NCI-H146 (cell line): ENCODE data around the gene ASB4.
"Not testable (repeated sequence)": the region's sequence is repeated elsewhere in the genome, so short reads cannot be mapped to it uniquely, and the experiment has no call there.

ENCODE experiments used
- DNase-seq: peaks from one replicate; lab custom pipeline; 2025; lab: John Stamatoyannopoulos, UW

ASB4 gene

DNA sequence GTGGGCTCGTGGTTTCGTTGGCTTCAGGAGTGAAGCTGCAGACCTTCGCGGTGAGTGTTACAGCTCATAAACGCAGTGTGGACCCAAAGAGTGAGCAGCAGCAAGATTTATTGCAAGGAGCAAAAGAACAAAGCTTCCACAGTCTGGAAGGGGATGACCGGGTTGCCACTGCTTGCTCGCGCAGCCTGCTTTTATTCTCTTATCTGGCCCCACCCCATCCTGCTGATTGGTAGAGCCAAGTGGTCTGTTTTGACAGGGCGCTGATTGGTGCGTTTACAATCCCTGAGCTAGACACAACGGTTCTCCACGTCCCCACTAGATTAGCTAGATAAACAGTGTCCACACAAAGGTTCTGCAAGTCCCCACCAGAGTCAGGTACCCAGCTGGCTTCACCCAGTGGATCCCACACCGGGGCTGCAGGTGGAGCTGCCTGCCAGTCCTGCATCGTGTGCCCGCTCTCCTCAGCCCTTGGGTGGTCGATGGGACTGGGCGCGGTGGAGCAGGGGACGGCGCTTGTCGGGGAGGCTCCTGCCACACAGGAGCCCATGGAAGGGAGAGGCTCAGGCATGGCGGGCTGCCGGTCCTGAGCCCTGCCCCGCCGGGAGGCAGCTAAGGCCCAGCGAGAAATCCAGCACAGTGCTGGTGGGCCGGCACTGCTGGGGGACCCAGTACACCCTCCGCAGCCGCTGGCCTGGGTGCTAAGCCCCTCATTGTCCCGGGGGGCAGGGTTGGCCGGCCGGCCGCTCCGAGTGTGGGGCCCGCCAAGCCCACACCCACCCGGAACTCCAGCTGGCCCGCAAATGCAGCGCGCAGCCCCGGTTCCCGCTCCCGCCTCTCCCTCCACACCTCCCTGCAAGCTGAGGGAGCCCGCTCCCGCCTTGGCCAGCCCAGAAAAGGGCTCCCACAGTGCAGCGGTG lies 66.5 kb downstream of the ASB4 start:
- DNase-seq = not testable (repeated sequence)

- no peak for DNase-seq
Observed at GRCh38 chr7:95553939-95554338, 68.2 kb downstream of the ASB4 start.

- no peak for DNase-seq
Observed at GRCh38 chr7:95556777-95557176, 71.0 kb downstream of the ASB4 start.

DNA sequence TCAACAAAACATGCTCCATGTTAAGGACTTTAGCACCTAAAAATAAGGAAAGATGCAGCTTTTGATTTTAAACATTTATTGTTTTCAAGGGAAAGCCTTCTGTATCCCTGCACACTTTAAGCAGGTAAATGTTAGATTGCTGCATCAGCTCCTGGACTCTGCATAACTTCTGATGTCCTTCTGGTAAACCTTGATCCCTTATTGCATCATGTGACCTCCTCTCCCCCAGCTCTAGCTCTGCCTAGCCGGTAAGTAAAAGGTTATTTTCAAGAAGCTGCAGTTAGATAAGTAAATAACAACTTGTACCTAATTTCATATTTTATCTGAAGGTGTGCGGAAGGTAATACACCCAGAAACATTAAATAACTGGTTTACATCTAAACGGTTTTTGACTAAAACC lies 73.1 kb downstream of the ASB4 start:
- no peak for DNase-seq

DNA sequence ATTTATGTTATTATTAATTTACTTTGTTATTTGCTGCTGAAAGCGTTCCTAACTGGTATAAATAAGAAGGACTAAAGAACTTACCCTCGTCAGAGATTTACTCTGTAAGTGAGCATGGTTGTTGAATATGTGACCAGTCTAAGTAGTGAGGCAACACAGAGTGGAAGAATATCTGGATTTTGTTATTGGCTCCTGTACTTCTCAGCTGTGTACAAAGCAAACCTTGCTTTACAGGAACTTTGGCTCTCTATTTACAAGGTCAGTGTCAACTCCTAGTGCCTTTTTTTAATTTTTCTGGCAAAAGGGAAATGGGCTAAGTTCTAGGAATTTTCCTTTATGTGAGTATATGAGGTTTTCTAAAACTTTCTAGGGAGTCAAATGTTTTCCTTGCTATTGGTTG lies 74.9 kb downstream of the ASB4 start:
- DNase-seq = no peak

- DNase-seq = no peak
Observed at GRCh38 chr7:95569720-95570119, 84.0 kb downstream of the ASB4 start.

- no peak for DNase-seq
Observed at GRCh38 chr7:95577137-95577536, 91.4 kb downstream of the ASB4 start.

DNA sequence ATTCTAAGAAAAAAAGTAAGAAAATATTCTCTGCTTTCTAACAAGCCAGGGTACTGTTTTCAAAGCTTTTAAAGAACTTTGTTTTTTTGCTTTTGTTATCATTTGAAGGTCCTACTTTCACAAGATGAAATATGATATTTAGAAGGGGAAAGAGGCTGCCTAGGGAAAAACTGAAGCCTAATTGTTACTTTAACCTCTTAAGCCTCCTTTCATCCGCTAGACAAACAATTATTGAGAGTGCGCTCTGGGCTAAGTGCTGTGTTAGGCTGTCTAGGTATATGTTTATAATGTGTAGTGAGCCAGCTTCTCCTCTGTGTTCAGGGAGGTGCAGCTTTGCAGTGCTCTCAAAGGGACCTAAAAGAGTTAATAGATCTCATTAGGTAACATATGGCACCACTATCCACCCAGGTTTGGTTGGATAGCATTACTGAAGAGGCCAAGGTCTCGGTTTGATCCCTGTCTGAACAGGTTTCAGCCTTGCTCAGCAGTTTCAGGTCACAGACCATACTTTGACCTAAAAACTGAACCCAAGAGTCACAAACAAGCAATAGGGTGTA lies 92.6 kb downstream of the ASB4 start:
- no peak for DNase-seq

GRCh38 chr7:95579318-95579717 lies 93.6 kb downstream of the ASB4 start:
- no peak for DNase-seq

DNA sequence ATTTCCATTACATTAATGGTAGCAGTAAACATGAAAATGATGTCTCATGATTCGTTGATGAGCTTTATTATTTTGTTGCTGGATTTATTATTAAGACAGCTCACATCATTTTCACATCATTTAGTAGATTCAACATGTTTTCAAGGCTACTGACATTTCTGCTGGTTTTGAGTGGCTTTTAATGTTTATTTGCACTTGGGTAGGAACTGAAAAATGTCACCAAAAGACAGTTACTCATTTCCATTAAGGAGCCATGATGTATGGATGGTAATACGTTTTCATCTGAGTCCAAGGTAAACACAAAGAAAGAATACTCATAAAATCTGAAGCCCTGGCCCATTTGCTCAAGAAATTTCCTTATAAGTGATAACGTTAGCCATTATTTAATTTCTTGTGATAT lies 95.7 kb downstream of the ASB4 start:
- no peak for DNase-seq

DNA sequence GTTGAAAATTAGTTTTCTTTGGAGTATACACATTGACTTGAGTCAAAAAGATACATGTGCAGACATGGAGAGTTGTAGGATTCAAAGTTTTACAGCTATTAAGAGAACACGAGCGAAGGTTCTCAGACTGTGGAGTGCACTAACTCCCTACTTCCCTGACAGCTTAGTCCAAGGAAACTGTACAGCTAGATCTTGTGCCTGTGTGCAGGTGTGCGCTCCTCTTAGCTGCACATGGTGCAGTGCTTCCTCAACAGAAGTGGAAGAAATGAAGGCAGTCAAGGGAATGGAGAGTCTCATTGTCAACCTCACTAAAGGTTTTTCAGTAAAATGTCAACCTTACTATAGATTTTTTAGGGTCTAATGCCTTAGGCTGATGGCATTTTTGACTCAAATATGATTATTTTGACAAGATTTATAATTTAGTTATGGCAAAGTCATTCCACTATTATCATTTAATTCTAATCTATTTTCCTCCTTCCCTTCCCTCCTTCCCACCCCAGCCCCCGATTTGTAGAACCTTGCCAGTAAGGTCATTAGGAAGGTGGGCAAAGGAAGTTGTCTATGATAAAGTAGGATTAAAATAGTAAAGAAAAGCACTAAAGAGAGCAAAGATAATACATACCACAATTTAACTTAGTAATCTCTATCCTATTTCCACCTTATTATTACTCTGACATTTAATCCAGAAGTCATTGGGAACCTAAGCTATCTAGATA lies 97.0 kb downstream of the ASB4 start:
- DNase-seq = no peak

GRCh38 chr7:95583834-95584621 lies 98.3 kb downstream of the ASB4 start:
- DNase-seq = no peak

GRCh38 chr7:95584769-95585425 lies 99.2 kb downstream of the ASB4 start:
- no peak for DNase-seq

DNA sequence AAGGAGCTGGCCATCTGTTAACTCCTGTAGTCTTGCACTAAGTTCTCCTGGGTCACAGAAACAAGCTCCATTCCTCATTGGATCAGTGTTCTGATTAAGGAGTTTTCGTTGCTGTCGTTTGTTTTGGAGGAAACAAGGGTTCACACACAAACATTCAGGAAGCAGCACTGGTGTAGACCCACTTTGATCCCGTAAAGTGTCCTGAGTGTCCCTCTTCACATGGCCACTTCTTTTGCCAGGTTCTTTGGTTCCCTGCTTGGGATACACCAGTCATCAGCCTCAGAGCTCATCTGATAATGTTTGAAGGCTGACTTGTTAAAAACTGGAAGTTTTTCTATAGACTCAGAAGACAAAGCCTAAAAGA lies 99.7 kb downstream of the ASB4 start:
- DNase-seq = no peak

- DNase-seq = no peak
Observed at GRCh38 chr7:95586951-95587301, 101.2 kb downstream of the ASB4 start.

GRCh38 chr7:95589031-95589430 lies 103.3 kb downstream of the ASB4 start:
- no peak for DNase-seq

GRCh38 chr7:95589766-95590165 lies 104.0 kb downstream of the ASB4 start:
- no peak for DNase-seq
